Loucy (cell line): ENCODE results near the gene MAVS.

ENCODE experiments used
- H2AFZ ChIP-seq: fragments of 200-600 bp; sonication (generic); 2 replicates; pipeline ENCODE4 v1.6.0; 2016; ENCODE audit warnings: antibody characterized with exemption, mild to moderate bottlenecking, low read length, moderate library complexity
- H3F3A ChIP-seq: fragments of 200-600 bp; 2 replicates; pipeline ENCODE4 v1.6.0; 2016; ENCODE audit warnings: antibody characterized with exemption, low read depth, mild to moderate bottlenecking
- H3K27me3 ChIP-seq: fragments of 200-600 bp; sonication (generic); 2 replicates; pipeline ENCODE4 v1.6.1; 2014; ENCODE audit warnings: low read length, mild to moderate bottlenecking; ENCODE audit not compliant: insufficient read depth, poor library complexity, severe bottlenecking
- H3K36me3 ChIP-seq: fragments of 200-600 bp; sonication (generic); 2 replicates; pipeline ENCODE4 v1.6.1; 2016; ENCODE audit warnings: low read length; ENCODE audit not compliant: insufficient read depth
- H3K4me1 ChIP-seq: fragments of 200-600 bp; sonication (generic); 2 replicates; pipeline ENCODE4 v1.5.1; 2014; ENCODE audit warnings: low read length, mild to moderate bottlenecking; ENCODE audit not compliant: insufficient read depth, poor library complexity, severe bottlenecking
- H3K4me2 ChIP-seq: fragments of 200-600 bp; sonication (generic); 2 replicates; pipeline ENCODE4 v1.6.0; 2014; ENCODE audit warnings: antibody characterized with exemption, low read length, low read depth, mild to moderate bottlenecking; ENCODE audit not compliant: poor library complexity, severe bottlenecking
- H3K4me3 ChIP-seq: fragments of 200-600 bp; sonication (generic); 2 replicates; pipeline ENCODE4 v1.5.1; 2014; ENCODE audit warnings: low read length, mild to moderate bottlenecking, mixed read lengths; ENCODE audit not compliant: poor library complexity, severe bottlenecking
- H3K79me2 ChIP-seq: fragments of 200-600 bp; sonication (generic); 2 replicates; pipeline ENCODE4 v1.6.1; 2014; ENCODE audit warnings: low read length; ENCODE audit not compliant: insufficient read depth
- H3K9ac ChIP-seq: fragments of 200-600 bp; sonication (generic); 2 replicates; pipeline ENCODE4 v1.6.0; 2014; ENCODE audit warnings: mild to moderate bottlenecking, low read depth, low read length, moderate library complexity; ENCODE audit not compliant: poor library complexity, severe bottlenecking
- H3K9me2 ChIP-seq: fragments of 200-600 bp; sonication (generic); replicated peaks from 2 replicates; pipeline ENCODE4 v1.6.1; 2016; ENCODE audit warnings: low read depth, low read length, mixed read lengths
- H3K9me3 ChIP-seq: fragments of 200-600 bp; sonication (generic); 2 replicates; pipeline ENCODE4 v1.6.1; 2014; ENCODE audit warnings: mild to moderate bottlenecking, antibody characterized with exemption, low read length, low read depth; ENCODE audit not compliant: insufficient read depth
- H4K20me1 ChIP-seq: fragments of 200-600 bp; sonication (generic); 2 replicates; pipeline ENCODE4 v1.6.0; 2014; ENCODE audit warnings: antibody characterized with exemption, low read length, mild to moderate bottlenecking; ENCODE audit not compliant: insufficient read depth, poor library complexity, severe bottlenecking
- CTCF ChIP-seq: fragments of 200-600 bp; sonication (generic); conservative IDR thresholded peaks from 2 replicates; pipeline ENCODE4 v1.5.1; 2014; ENCODE audit warnings: mild to moderate bottlenecking, antibody characterized with exemption, low read length
- EZH2phosphoT487 ChIP-seq: fragments of 200-600 bp; IDR thresholded peaks from 2 replicates; pipeline ENCODE4 v1.6.1; 2018; ENCODE audit warnings: antibody characterized with exemption, mild to moderate bottlenecking, moderate library complexity, borderline replicate concordance

MAVS gene

GRCh38 chr20:3865887-3866407, 19.3 kb downstream of the MAVS start:
- Histone ChIP-seq H3K4me2 (no peak overlapping the region), H2AFZ (no peak overlapping the region), H3K9ac (no peak overlapping the region), H3K9me3 (no peaks in the 10 kb centered on the region), H3K4me3 (no peak overlapping the region), H3K36me3 (peaks cover 50% of the 10 kb centered on the region), H3K79me2 (no peaks in the 10 kb centered on the region), H3F3A (no peaks in the 10 kb centered on the region), H3K9me2 (no peaks in the 10 kb centered on the region), H3K4me1 (no peaks in the 10 kb centered on the region), H3K27me3 (no peaks in the 10 kb centered on the region), H4K20me1 (no peaks in the 10 kb centered on the region)
- TF ChIP-seq CTCF (no peak), EZH2phosphoT487 (no peak)

- Histone ChIP-seq H3K4me3 (no peak overlapping the region), H3F3A (no peaks in the 10 kb centered on the region), H3K9me3 (no peaks in the 10 kb centered on the region), H3K4me2 (no peak overlapping the region), H3K36me3 (peaks cover 47% of the 10 kb centered on the region), H3K9me2 (no peaks in the 10 kb centered on the region), H2AFZ (no peak overlapping the region), H3K79me2 (no peaks in the 10 kb centered on the region), H3K9ac (no peak overlapping the region), H3K4me1 (no peaks in the 10 kb centered on the region), H4K20me1 (no peaks in the 10 kb centered on the region), H3K27me3 (no peaks in the 10 kb centered on the region)
- TF ChIP-seq EZH2phosphoT487 (no peak), CTCF (no peak)
Observed at GRCh38 chr20:3866464-3866863, 19.8 kb downstream of the MAVS start.

GRCh38 chr20:3867802-3868201, 21.2 kb downstream of the MAVS start:
- Histone ChIP-seq H3K4me2 (no peak overlapping the region), H3K4me1 (no peaks in the 10 kb centered on the region), H3K27me3 (no peaks in the 10 kb centered on the region), H3K9me3 (no peaks in the 10 kb centered on the region), H3K9me2 (no peaks in the 10 kb centered on the region), H2AFZ (no peak overlapping the region), H4K20me1 (no peaks in the 10 kb centered on the region), H3K79me2 (no peaks in the 10 kb centered on the region), H3F3A (no peaks in the 10 kb centered on the region), H3K36me3 (peaks cover 36% of the 10 kb centered on the region; the same call in 1 of the 2 replicates), H3K4me3 (no peak overlapping the region), H3K9ac (no peak overlapping the region)
- TF ChIP-seq CTCF (no peak), EZH2phosphoT487 (no peak)
